IMR-90 (cell line): ENCODE measurements around the gene ABHD2. TPM values are rescaled to one million over a fixed set of nuclear protein-coding genes. Genes with fewer than 3 reads are reported as not detected.
A peak's percentile ranks its signal among the peaks of the same experiment; 100 is the strongest.

Experiments used
- ATAC-seq: fragments of 200-7000 bp; cut with Tn5 transposase; 2 replicates; pipeline ENCODE4 v1.9.1; 2020; ENCODE audit warnings: low read depth, mild to moderate bottlenecking, moderate library complexity
- BruUV-seq: library from RNA; stranded (reverse); fragments of 400-500 nt; replicated peaks from 2 replicates; lab custom pipeline; 2021; lab: Mats Ljungman, UMichigan
- CTCF ChIA-PET: fragments of 300-600 bp; formaldehyde crosslinking; extraction: SDS; loops from one replicate; lab custom pipeline; 2021; ENCODE audit warnings: antibody characterized with exemption; lab: Yijun Ruan, JAX
- POLR2A ChIA-PET: fragments of 300-600 bp; sonication (Branson Sonifier 250); formaldehyde crosslinking; loops from one replicate; lab custom pipeline; 2022; ENCODE audit warnings: antibody characterized with exemption; ENCODE audit not compliant: unreplicated experiment; lab: Charles Lee
- DNase-seq: peaks from one replicate; pipeline ENCODE4 v3.0.0; 2013
- H2AFZ ChIP-seq: replicated peaks from 2 replicates; pipeline ENCODE3; 2013; ENCODE audit warnings: low read length, mild to moderate bottlenecking; ENCODE audit not compliant: poor library complexity
- H2AK5ac ChIP-seq: 2 replicates; pipeline ENCODE4 v1.6.1; 2013; ENCODE audit warnings: low read depth, low read length, inconsistent platforms
- H2AK9ac ChIP-seq: replicated peaks from 2 replicates; pipeline ENCODE3; 2013; ENCODE audit warnings: mild to moderate bottlenecking, low read depth, low read length, moderate library complexity; ENCODE audit not compliant: poor library complexity
- H2BK120ac ChIP-seq: 2 replicates; pipeline ENCODE4 v1.6.1; 2013; ENCODE audit warnings: low read depth, low read length, inconsistent platforms
- H2BK15ac ChIP-seq: 3 replicates; pipeline ENCODE4 v1.6.1; 2013; ENCODE audit warnings: low read depth, low read length, inconsistent platforms
- H2BK20ac ChIP-seq: 2 replicates; pipeline ENCODE4 v1.6.1; 2013; ENCODE audit warnings: low read depth, mild to moderate bottlenecking, inconsistent platforms, low read length, moderate library complexity
- H2BK5ac ChIP-seq: 2 replicates; pipeline ENCODE4 v1.6.1; 2013; ENCODE audit warnings: mild to moderate bottlenecking, low read depth, low read length, inconsistent platforms; ENCODE audit not compliant: poor library complexity, severe bottlenecking
- H3K14ac ChIP-seq: replicated peaks from 2 replicates; pipeline ENCODE4 v1.6.1; 2013; ENCODE audit warnings: low read depth, low read length, inconsistent platforms
- H3K18ac ChIP-seq: 2 replicates; pipeline ENCODE4 v1.6.1; 2013; ENCODE audit warnings: low read depth, low read length, control low read depth
- H3K23ac ChIP-seq: 2 replicates; pipeline ENCODE4 v1.6.1; 2013; ENCODE audit warnings: low read depth, low read length, inconsistent platforms
- H3K27ac ChIP-seq: 2 replicates; pipeline ENCODE4 v1.5.1; 2013; ENCODE audit warnings: mild to moderate bottlenecking, control low read depth, low read length; ENCODE audit not compliant: insufficient read depth
- H3K27me3 ChIP-seq: 2 replicates; pipeline ENCODE4 v1.6.1; 2013; ENCODE audit warnings: low read length; ENCODE audit not compliant: control insufficient read depth, insufficient read depth
- H3K36me3 ChIP-seq: 2 replicates; pipeline ENCODE4 v1.6.1; 2013; ENCODE audit warnings: low read length, mixed read lengths; ENCODE audit not compliant: control insufficient read depth, insufficient read depth
- H3K4ac ChIP-seq: 2 replicates; pipeline ENCODE4 v1.6.1; 2013; ENCODE audit warnings: low read depth, low read length, inconsistent platforms
- H3K4me1 ChIP-seq: 2 replicates; pipeline ENCODE4 v1.6.1; 2013; ENCODE audit warnings: low read length, mixed read lengths; ENCODE audit not compliant: control insufficient read depth, insufficient read depth
- H3K4me2 ChIP-seq: 2 replicates; pipeline ENCODE4 v1.6.1; 2013; ENCODE audit warnings: low read depth, mild to moderate bottlenecking, control low read depth, low read length, moderate library complexity
- H3K4me3 ChIP-seq: 2 replicates; pipeline ENCODE4 v1.5.1; 2013; ENCODE audit warnings: low read depth, mild to moderate bottlenecking, control low read depth, low read length, moderate library complexity; ENCODE audit not compliant: insufficient read depth
- H3K56ac ChIP-seq: 2 replicates; pipeline ENCODE4 v1.6.1; 2013; ENCODE audit warnings: low read length, inconsistent platforms; ENCODE audit not compliant: insufficient read depth; ENCODE audit errors: extremely low read depth
- H3K79me1 ChIP-seq, 2 experiments: 2 replicates each; pipeline ENCODE4 v1.6.1; 2013; ENCODE audit warnings: low read length in 2 of 2, inconsistent platforms in 1 of 2, low read depth in 1 of 2
- H3K9ac ChIP-seq: 2 replicates; pipeline ENCODE4 v1.6.1; 2013; ENCODE audit warnings: low read depth, low read length, control low read depth
- H3K9me1 ChIP-seq: 2 replicates; pipeline ENCODE4 v1.6.1; 2013; ENCODE audit warnings: low read length, inconsistent platforms; ENCODE audit not compliant: insufficient read depth
- H3K9me3 ChIP-seq: 2 replicates; pipeline ENCODE4 v1.6.1; 2013; ENCODE audit warnings: low read length; ENCODE audit not compliant: control insufficient read depth, insufficient read depth
- H4K20me1 ChIP-seq: 2 replicates; pipeline ENCODE4 v1.6.1; 2013; ENCODE audit warnings: low read length, inconsistent platforms; ENCODE audit not compliant: insufficient read depth
- H4K5ac ChIP-seq: 2 replicates; pipeline ENCODE4 v1.6.1; 2013; ENCODE audit warnings: mild to moderate bottlenecking, low read depth, low read length, control low read depth
- H4K8ac ChIP-seq, 2 experiments: 2 replicates each; pipeline ENCODE4 v1.6.1; 2013; ENCODE audit warnings: low read depth in 2 of 2, low read length in 2 of 2, control low read depth in 1 of 2, inconsistent platforms in 1 of 2
- H4K91ac ChIP-seq: 2 replicates; pipeline ENCODE4 v1.6.1; 2013; ENCODE audit warnings: low read depth, low read length, inconsistent platforms; ENCODE audit not compliant: insufficient read depth
- BHLHE40 ChIP-seq: fragments of 150-350 bp; IDR thresholded peaks from 2 replicates; pipeline ENCODE4 v1.6.1; 2016; ENCODE audit warnings: mild to moderate bottlenecking, low read depth, low read length
- CEBPB ChIP-seq: IDR thresholded peaks from 2 replicates; pipeline ENCODE4 v1.6.1; 2012; ENCODE audit warnings: low read depth, low read length, improper control_type of control experiment
- CHD1 ChIP-seq: IDR thresholded peaks from 2 replicates; pipeline ENCODE4 v1.6.1; 2012; ENCODE audit warnings: low read depth, low read length, improper control_type of control experiment
- FOS ChIP-seq: fragments of 150-350 bp; IDR thresholded peaks from 2 replicates; pipeline ENCODE4 v1.6.1; 2016; ENCODE audit warnings: low read depth, low read length
- MAFK ChIP-seq: IDR thresholded peaks from 2 replicates; pipeline ENCODE4 v1.6.1; 2012; ENCODE audit warnings: low read depth, low read length, improper control_type of control experiment
- MAZ ChIP-seq: IDR thresholded peaks from 2 replicates; pipeline ENCODE4 v1.6.1; 2012; ENCODE audit warnings: low read depth, mild to moderate bottlenecking, low read length, improper control_type of control experiment, moderate library complexity, borderline replicate concordance
- MXI1 ChIP-seq: IDR thresholded peaks from 2 replicates; pipeline ENCODE4 v1.6.1; 2012; ENCODE audit warnings: low read depth, mild to moderate bottlenecking, low read length, moderate library complexity, borderline replicate concordance
- NFE2L2 ChIP-seq: fragments of 150-350 bp; IDR thresholded peaks from 2 replicates; pipeline ENCODE4 v1.6.1; 2016; ENCODE audit warnings: low read depth, mild to moderate bottlenecking, low read length
- POLR2A ChIP-seq: IDR thresholded peaks from 2 replicates; pipeline ENCODE4 v1.6.1; 2012; ENCODE audit warnings: mild to moderate bottlenecking, low read depth, low read length
- RCOR1 ChIP-seq: IDR thresholded peaks from 2 replicates; pipeline ENCODE4 v1.6.1; 2012; ENCODE audit warnings: mild to moderate bottlenecking, low read length, improper control_type of control experiment; ENCODE audit not compliant: insufficient replicate concordance
- RFX5 ChIP-seq: IDR thresholded peaks from 2 replicates; pipeline ENCODE4 v1.8.0; 2012; ENCODE audit warnings: low read depth, mild to moderate bottlenecking, low read length, moderate library complexity
- SMC3 ChIP-seq: fragments of 150-350 bp; IDR thresholded peaks from 2 replicates; pipeline ENCODE4 v1.6.1; 2016; ENCODE audit warnings: low read depth, mild to moderate bottlenecking, antibody characterized with exemption, low read length, moderate library complexity
- WGBS, 2 experiments: methylation state at CpG; one replicate each; pipeline versions ENCODE4 v1.1.5 to v1.1.7; 2013; ENCODE audit warnings: missing lambda C conversion rate in 2 of 2; ENCODE audit not compliant: insufficient read length in 1 of 2; ENCODE audit errors: extremely low coverage in 2 of 2; 5-methylcytosine and 5-hydroxymethylcytosine counted together
- dilution Hi-C: fragments of 300-500 bp; cut with HindIII; formaldehyde crosslinking; loops from one replicate; pipeline ENCODE4 v1.14.3; 2018; ENCODE audit warnings: low sequenced_read_pairs; ENCODE audit not compliant: unreplicated experiment
- in situ Hi-C: fragments of 300-500 bp; cut with MboI; formaldehyde crosslinking; loops from 3 replicates; pipeline ENCODE4 v1.14.3; 2019; ENCODE audit warnings: low sequenced_read_pairs, inconsistent platforms, mixed read lengths
- intact Hi-C: fragments of 100-400 bp; cut with micrococcal nuclease; formaldehyde crosslinking; loops from 2 replicates; pipeline ENCODE4 v1.10.0; 2022
- polyA plus RNA-seq, 3 experiments: library from polyadenylated mRNA; depleted of rRNA; stranded (reverse); fragments of >200 nt; gene quantifications; 2 replicates each; pipeline ENCODE4 v1.2.3, GENCODE V29; 2012; ENCODE audit warnings: low replicate concordance in 1 of 3
- total RNA-seq: library from RNA; depleted of rRNA; stranded (reverse); fragments of >200 nt; gene quantifications from 2 replicates; pipeline ENCODE4 v1.2.3, GENCODE V29; 2012
- TF ChIP-seq, protein P1 (sequence below): fragments of 150-350 bp; IDR thresholded peaks from 2 replicates; pipeline ENCODE4 v1.6.1; 2017; ENCODE audit warnings: mild to moderate bottlenecking, antibody characterized with exemption, low read length, low read depth
- TF ChIP-seq, protein P2 (sequence below): conservative IDR thresholded peaks from 2 replicates; pipeline ENCODE4 v1.5.1; 2012; ENCODE audit warnings: mild to moderate bottlenecking, low read depth, low read length, improper control_type of control experiment
- TF ChIP-seq, protein P3 (sequence below): fragments of 150-350 bp; IDR thresholded peaks from 2 replicates; pipeline ENCODE4 v1.6.1; 2016; ENCODE audit warnings: low read depth, mild to moderate bottlenecking, low read length, moderate library complexity, borderline replicate concordance

ABHD2 gene
- total and polyA plus RNA-seq, 2 of the 4 experiments (the other 2 are of a cell fraction), result 31.2 to 62.9 TPM

DNA sequence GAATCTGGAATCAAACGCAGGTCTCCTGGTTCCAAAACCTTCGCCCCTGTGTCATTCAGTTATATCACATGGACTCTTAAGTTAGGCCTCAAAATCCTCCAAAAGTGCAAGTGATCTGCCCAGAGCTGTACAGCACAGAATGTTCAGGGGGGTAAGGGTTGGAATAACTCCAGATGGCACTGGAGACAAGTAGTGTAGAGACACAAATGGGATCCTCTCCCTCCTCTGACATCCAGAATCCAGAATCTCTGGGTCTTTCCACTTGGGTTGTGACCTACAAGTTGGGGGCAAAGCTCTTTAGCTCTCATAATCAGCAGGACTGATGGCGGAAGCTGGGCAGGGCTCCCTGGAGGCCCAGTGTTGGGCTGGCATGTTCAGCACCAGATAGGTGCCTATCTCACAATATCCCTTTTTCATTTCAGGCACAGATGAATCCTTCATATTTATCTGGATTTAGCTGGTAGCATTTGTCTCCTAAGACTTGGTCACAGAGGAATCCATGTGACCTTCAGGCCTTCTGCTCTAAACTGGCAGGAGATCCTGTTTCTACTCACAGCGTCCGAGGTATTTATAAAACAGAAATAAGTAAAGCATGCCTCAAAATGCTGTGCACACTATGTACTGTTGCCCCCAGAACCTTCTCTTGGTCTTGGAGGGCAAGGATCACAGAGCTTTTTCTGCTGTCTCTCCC lies 15.4 kb downstream of the ABHD2 start:
- H3K4ac ChIP-seq, result peak overlapping the region; percentile 98
- H4K20me1 ChIP-seq, result peaks cover 3% of the 10 kb centered on the region; the same call in 1 of the 2 replicates
- H3K27me3 ChIP-seq, result no peaks in the 10 kb centered on the region
- H2BK15ac ChIP-seq, result peak overlapping the region; percentile 99
- peak overlapping the region; percentile 93 for H2BK5ac ChIP-seq
- peak overlapping the region; percentile 95 for H4K5ac ChIP-seq
- H3K14ac ChIP-seq, result peak overlapping the region; percentile 98
- peak overlapping the region; percentile 33 for H2AK9ac ChIP-seq
- H3K18ac ChIP-seq, result peak overlapping the region; percentile 95
- H3K9ac ChIP-seq, result no peak overlapping the region; the same call in 1 of the 2 replicates
- H2BK20ac ChIP-seq, result peak overlapping the region; percentile 99
- peak overlapping the region; percentile 98 for H2AK5ac ChIP-seq
- intact Hi-C loops (no loop called here), in situ Hi-C loops (no loop called here), dilution Hi-C loops (no loop called here)
- peak overlapping the region; percentile 36; the same call in 1 of the 2 replicates for H3K56ac ChIP-seq
- peak overlapping the region; percentile 4 for H2AFZ ChIP-seq
- peak overlapping the region; percentile 90 for H3K23ac ChIP-seq
- H3K4me2 ChIP-seq, result no peak overlapping the region
- H3K4me1 ChIP-seq, result peaks cover 49% of the 10 kb centered on the region
- no peak overlapping the region for H3K4me3 ChIP-seq
- DNase-seq (no peak), ATAC-seq (no peak)
- H3K79me1 ChIP-seq, result peaks cover 65 to 77% of the 10 kb centered on the region in 2 experiments
- H2BK120ac ChIP-seq, result peak overlapping the region; percentile 99
- H4K8ac ChIP-seq, result peak overlapping the region; percentile 77 to 94
- ChIA-PET CTCF (interaction anchor here (0.7 to 1.4 kb wide), 2 partner anchors 47 to 68 kb away, joined by 3 read pairs; no protein-coding TSS in a partner anchor), POLR2A (no interaction called here)
- BruUV-seq, result no TSS peak
- WGBS, 2 experiments, result 77% methylated on average over 2 of the region's 5 CpGs; no CpG with 5 or more reads in 1 of the 2 experiments
- TF ChIP-seq NFE2L2, result no peak
- TF ChIP-seq, protein P1, sequence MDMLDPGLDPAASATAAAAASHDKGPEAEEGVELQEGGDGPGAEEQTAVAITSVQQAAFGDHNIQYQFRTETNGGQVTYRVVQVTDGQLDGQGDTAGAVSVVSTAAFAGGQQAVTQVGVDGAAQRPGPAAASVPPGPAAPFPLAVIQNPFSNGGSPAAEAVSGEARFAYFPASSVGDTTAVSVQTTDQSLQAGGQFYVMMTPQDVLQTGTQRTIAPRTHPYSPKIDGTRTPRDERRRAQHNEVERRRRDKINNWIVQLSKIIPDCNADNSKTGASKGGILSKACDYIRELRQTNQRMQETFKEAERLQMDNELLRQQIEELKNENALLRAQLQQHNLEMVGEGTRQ, result no peak
- no peak for TF ChIP-seq RFX5
- TF ChIP-seq CHD1, result no peak
- no peak for TF ChIP-seq RCOR1
- TF ChIP-seq, protein P2, sequence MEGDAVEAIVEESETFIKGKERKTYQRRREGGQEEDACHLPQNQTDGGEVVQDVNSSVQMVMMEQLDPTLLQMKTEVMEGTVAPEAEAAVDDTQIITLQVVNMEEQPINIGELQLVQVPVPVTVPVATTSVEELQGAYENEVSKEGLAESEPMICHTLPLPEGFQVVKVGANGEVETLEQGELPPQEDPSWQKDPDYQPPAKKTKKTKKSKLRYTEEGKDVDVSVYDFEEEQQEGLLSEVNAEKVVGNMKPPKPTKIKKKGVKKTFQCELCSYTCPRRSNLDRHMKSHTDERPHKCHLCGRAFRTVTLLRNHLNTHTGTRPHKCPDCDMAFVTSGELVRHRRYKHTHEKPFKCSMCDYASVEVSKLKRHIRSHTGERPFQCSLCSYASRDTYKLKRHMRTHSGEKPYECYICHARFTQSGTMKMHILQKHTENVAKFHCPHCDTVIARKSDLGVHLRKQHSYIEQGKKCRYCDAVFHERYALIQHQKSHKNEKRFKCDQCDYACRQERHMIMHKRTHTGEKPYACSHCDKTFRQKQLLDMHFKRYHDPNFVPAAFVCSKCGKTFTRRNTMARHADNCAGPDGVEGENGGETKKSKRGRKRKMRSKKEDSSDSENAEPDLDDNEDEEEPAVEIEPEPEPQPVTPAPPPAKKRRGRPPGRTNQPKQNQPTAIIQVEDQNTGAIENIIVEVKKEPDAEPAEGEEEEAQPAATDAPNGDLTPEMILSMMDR, result no peak
- no peak for TF ChIP-seq CEBPB
- TF ChIP-seq MAFK, result no peak
- no peak for TF ChIP-seq MAZ
- TF ChIP-seq, protein P3, sequence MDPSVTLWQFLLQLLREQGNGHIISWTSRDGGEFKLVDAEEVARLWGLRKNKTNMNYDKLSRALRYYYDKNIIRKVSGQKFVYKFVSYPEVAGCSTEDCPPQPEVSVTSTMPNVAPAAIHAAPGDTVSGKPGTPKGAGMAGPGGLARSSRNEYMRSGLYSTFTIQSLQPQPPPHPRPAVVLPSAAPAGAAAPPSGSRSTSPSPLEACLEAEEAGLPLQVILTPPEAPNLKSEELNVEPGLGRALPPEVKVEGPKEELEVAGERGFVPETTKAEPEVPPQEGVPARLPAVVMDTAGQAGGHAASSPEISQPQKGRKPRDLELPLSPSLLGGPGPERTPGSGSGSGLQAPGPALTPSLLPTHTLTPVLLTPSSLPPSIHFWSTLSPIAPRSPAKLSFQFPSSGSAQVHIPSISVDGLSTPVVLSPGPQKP, result no peak
- no peak for TF ChIP-seq FOS
- no peak for TF ChIP-seq SMC3
- TF ChIP-seq POLR2A, result no peak
- TF ChIP-seq MXI1, result no peak
- TF ChIP-seq BHLHE40, result no peak
- H3K9me3 ChIP-seq, result no peaks in the 10 kb centered on the region
- H3K9me1 ChIP-seq, result peaks cover 50% of the 10 kb centered on the region
- peak overlapping the region; percentile 92 for H3K27ac ChIP-seq
- H4K91ac ChIP-seq, result peak overlapping the region; percentile 98
- peaks cover 8% of the 10 kb centered on the region for H3K36me3 ChIP-seq
